Aorta (tissue), 5 donors: Measurements from ENCODE around the gene HAND2. TPM values are rescaled to one million over a fixed set of nuclear protein-coding genes. Genes with fewer than 3 reads are reported as not detected.

ENCODE experiments used
- ATAC-seq: fragments of 200-7000 bp; cut with Tn5 transposase; one replicate; pipeline ENCODE4 v1.9.1; 2022; ENCODE audit warnings: moderate library complexity; ENCODE audit not compliant: low FRiP score
- DNase-seq, 2 donors: peaks; one replicate each; pipeline ENCODE4 v3.0.0-alpha.2; 2020
- H3K27ac ChIP-seq, 2 donors: one replicate each; pipeline ENCODE4 v1.5.1; 2013; ENCODE audit warnings: low read length in 2 of 2, mild to moderate bottlenecking in 2 of 2, moderate library complexity in 2 of 2, control low read depth in 1 of 2, inconsistent platforms in 1 of 2, low read depth in 1 of 2
- H3K27me3 ChIP-seq, 2 donors: one replicate each; pipeline ENCODE4 v1.6.1; 2013; ENCODE audit warnings: control low read depth in 1 of 2, low read length in 1 of 2, mild to moderate bottlenecking in 1 of 2, moderate library complexity in 1 of 2; ENCODE audit not compliant: insufficient read depth in 2 of 2, control insufficient read depth in 1 of 2
- H3K36me3 ChIP-seq, 2 donors: one replicate each; pipeline ENCODE4 v1.6.1; 2013; ENCODE audit warnings: control low read depth in 1 of 2, low read length in 1 of 2, mild to moderate bottlenecking in 1 of 2; ENCODE audit not compliant: insufficient read depth in 2 of 2, control insufficient read depth in 1 of 2
- H3K4me1 ChIP-seq, 2 donors: one replicate each; pipeline ENCODE4 v1.6.1; 2013; ENCODE audit warnings: low read length in 2 of 2, control low read depth in 1 of 2, mild to moderate bottlenecking in 1 of 2, moderate library complexity in 1 of 2; ENCODE audit not compliant: insufficient read depth in 2 of 2, control insufficient read depth in 1 of 2
- H3K4me3 ChIP-seq, 2 donors: one replicate each; pipeline ENCODE4 v1.5.1; 2013; ENCODE audit warnings: low read length in 2 of 2, control low read depth in 1 of 2, mild to moderate bottlenecking in 1 of 2
- H3K9me3 ChIP-seq: one replicate; pipeline ENCODE4 v1.6.1; 2013; ENCODE audit warnings: mild to moderate bottlenecking, low read length; ENCODE audit not compliant: control insufficient read depth
- WGBS, 2 donors: extraction: QIAGEN DNeasy Blood & Tissue Kit; methylation state at CpG; one replicate each; pipeline ENCODE4 v1.1.7; 2013; 5-methylcytosine and 5-hydroxymethylcytosine counted together
- intact Hi-C, 2 donors: fragments of 100-400 bp; cut with DNase I; formaldehyde crosslinking; loops; one replicate each; pipeline versions ENCODE4 v1.14.2 to v1.15.0; 2022
- polyA plus RNA-seq, 2 donors: library from polyadenylated mRNA; stranded (reverse); fragments of 200-250 nt; gene quantifications; one replicate each; pipeline ENCODE4 v1.2.3, GENCODE V29; 2013
- total RNA-seq, 2 donors: library from RNA; stranded (reverse); fragmentation: NEBNext Ultra II Directional; extraction: Animal tissue kit (Norgen Biotek cat#: 25700); gene quantifications; one replicate each; pipeline ENCODE4 v1.2.1, GENCODE V29; 2021
- donor health status: healthy with polysubstance abuse.
- donor health status: Bipolar disorder and iron deficiency.
- donor health status: DM: no; HTN: no; CAD: no.
- donor health status: DM: no; HTN: no; CAD: no.
- donor health status: DM: yes; HTN: yes; CAD: no.

The HAND2 gene
- total and polyA plus RNA-seq, 4 donors: 5.2 to 36.7 (median 18.3) TPM

DNA sequence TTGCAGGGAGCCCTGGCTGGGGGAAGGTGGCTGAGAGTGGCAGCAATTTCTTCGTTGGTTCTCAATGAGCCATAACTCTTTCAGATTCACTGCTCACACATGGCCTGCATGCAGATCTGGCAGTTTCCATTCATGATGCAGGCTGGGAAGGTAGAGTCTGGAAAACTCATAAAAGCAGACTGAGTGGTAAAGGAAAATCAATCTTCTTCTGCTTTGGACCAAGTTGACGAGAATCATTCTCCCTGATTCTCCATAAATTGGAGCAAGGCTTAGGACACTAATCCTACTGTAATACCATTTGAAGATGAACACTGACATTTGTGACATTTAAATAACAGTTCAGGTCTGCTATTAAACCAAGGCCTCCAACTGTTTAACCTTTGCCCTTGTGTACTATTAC is 35.3 kb upstream of the HAND2 start:
- Histone ChIP-seq H3K4me1 (no peaks in the 10 kb centered on the region), H3K27ac (no peak overlapping the region), H3K4me3 (no peak overlapping the region), H3K9me3 (no peaks in the 10 kb centered on the region), H3K27me3 (no peaks in the 10 kb centered on the region), H3K36me3 (no peaks in the 10 kb centered on the region)
- DNase-seq (no peak), ATAC-seq (no peak)
- intact Hi-C loops: no loop called here
- 52 to 54% methylated on average over 2 of the region's 2 CpGs for WGBS, 2 donors

DNA sequence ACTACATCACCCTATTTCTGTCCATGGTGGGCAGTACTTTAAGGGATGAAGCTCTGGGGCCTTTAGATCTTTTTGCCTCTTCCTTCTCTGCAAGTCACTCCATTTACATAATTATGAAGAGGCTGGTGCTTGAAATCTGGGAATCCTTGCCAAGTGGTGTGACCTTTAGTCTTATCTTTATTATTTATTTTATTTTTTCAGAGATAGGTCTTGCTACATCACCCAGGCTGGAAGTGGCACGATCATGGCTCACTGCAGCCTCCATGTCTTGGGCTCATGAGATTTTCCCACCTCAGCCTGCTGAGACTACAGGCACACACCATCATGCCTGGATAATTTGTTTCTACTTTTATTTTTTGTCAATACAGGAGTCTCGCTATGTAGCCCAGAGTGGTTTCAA is 34.4 kb upstream of the HAND2 start:
- Histone ChIP-seq H3K4me1 (peaks cover 0 to 2% of the 10 kb centered on the region in 2 donors), H3K27ac (peak overlapping the region in 1 of 2 donors; percentile 57), H3K4me3 (no peak overlapping the region), H3K27me3 (no peaks in the 10 kb centered on the region), H3K9me3 (no peaks in the 10 kb centered on the region), H3K36me3 (no peaks in the 10 kb centered on the region)
- intact Hi-C loops: no loop called here
- ATAC-seq (no peak), DNase-seq (no peak)
- 84 to 89% methylated on average over 2 of the region's 2 CpGs for WGBS, 2 donors

DNA sequence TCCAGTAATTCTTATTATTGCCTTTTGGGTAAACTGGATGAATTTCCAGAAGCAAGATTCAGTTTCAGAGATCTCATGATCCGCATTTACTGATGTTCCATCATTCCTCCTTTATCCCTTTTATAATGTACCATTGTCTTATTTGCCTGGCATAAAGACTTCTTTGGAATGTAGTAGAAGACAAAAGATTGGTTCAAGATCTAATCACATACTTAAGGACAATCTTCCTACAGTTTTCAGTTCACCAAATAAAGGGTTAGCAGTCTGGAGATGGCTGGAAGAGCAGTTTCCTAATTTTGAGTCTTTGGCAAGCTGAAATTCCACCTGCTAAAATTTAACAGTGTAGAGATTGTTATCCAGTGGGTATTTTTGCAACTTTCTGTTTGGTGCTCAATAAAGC is 30.9 kb upstream of the HAND2 start:
- H3K9me3 ChIP-seq: no peaks in the 10 kb centered on the region
- H3K27ac ChIP-seq: no peak overlapping the region
- ATAC-seq: no peak
- WGBS, 2 donors: 94 to 98% methylated on average over 1 of the region's 1 CpG
- intact Hi-C loops: no loop called here
- no peaks in the 10 kb centered on the region for H3K27me3 ChIP-seq
- no peaks in the 10 kb centered on the region for H3K36me3 ChIP-seq
- H3K4me3 ChIP-seq: no peak overlapping the region
- peaks cover 0 to 2% of the 10 kb centered on the region in 2 donors for H3K4me1 ChIP-seq
- DNase-seq: no peak

- H3K9me3 ChIP-seq: no peaks in the 10 kb centered on the region
- DNase-seq: no peak
- 93 to 100% methylated on average over 2 of the region's 2 CpGs for WGBS, 2 donors
- no peaks in the 10 kb centered on the region for H3K27me3 ChIP-seq
- H3K4me1 ChIP-seq: peaks cover 0 to 2% of the 10 kb centered on the region in 2 donors
- no peak overlapping the region for H3K4me3 ChIP-seq
- ATAC-seq: no peak
- H3K36me3 ChIP-seq: no peaks in the 10 kb centered on the region
- intact Hi-C loops: no loop called here
- no peak overlapping the region for H3K27ac ChIP-seq
Observed at GRCh38 chr4:173556398-173557131, 26.5 kb upstream of the HAND2 start.

DNA sequence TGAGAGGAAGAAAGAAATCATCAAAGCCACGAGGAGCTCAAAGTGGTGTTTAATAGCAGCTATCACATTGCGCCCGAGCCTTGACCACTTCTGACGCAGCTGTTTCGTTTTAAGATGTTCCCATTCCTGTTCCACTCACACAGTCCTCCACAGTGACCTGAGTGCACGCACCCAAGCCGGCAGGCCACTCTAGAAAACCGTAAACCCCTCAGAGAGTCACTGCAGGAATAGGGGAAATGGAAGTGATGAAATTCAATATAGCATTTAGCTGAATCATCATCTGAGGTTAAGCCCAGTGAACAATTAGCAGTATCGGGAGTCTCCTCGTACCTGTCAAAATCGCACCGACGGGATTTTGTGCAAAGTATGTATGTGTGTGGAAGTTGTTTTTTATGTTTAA is 17.9 kb upstream of the HAND2 start:
- DNase-seq (no peak), ATAC-seq (no peak)
- Histone ChIP-seq H3K4me3 (no peak overlapping the region), H3K36me3 (no peaks in the 10 kb centered on the region), H3K27me3 (no peaks in the 10 kb centered on the region), H3K9me3 (no peaks in the 10 kb centered on the region), H3K4me1 (peaks cover 0 to 5% of the 10 kb centered on the region in 2 donors), H3K27ac (no peak overlapping the region)
- 85 to 87% methylated on average over 13 of the region's 13 CpGs for WGBS, 2 donors
- intact Hi-C loops: no loop called here

GRCh38 chr4:173546776-173547175 is 16.7 kb upstream of the HAND2 start:
- Histone ChIP-seq H3K9me3 (no peaks in the 10 kb centered on the region), H3K27me3 (no peaks in the 10 kb centered on the region), H3K4me1 (peaks cover 0 to 5% of the 10 kb centered on the region in 2 donors), H3K27ac (no peak overlapping the region), H3K36me3 (no peaks in the 10 kb centered on the region), H3K4me3 (no peak overlapping the region)
- no peak for ATAC-seq
- WGBS, 2 donors: 96 to 98% methylated on average over 2 of the region's 2 CpGs
- DNase-seq: no peak
- intact Hi-C loops: no loop called here

DNA sequence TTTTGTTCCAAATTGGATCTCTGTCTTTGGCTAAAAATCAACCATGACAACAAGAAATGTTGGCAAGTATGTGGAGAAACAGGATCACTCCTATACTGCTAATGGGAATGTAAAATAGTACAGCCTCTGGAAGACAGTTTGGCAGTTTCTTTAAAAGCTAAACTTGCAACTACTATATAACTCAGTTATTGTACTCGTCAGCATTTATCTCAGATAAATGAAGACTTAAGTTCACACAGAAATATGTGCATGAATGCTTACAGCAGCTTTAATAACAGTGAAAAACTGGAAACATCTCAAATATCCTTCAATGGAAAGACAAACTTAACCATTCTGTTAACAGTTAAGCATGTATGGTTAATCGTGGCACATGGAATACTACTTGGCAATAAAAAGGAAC is 15.4 kb upstream of the HAND2 start:
- H3K9me3 ChIP-seq: no peaks in the 10 kb centered on the region
- H3K27me3 ChIP-seq: no peaks in the 10 kb centered on the region
- peaks cover 0 to 5% of the 10 kb centered on the region in 2 donors for H3K4me1 ChIP-seq
- ATAC-seq (no peak), DNase-seq (no peak)
- H3K36me3 ChIP-seq: no peaks in the 10 kb centered on the region
- whole genome bisulfite sequencing, 2 donors: 79 to 80% methylated on average over 2 of the region's 2 CpGs
- intact Hi-C loops: no loop called here
- no peak overlapping the region for H3K4me3 ChIP-seq
- no peak overlapping the region for H3K27ac ChIP-seq

DNA sequence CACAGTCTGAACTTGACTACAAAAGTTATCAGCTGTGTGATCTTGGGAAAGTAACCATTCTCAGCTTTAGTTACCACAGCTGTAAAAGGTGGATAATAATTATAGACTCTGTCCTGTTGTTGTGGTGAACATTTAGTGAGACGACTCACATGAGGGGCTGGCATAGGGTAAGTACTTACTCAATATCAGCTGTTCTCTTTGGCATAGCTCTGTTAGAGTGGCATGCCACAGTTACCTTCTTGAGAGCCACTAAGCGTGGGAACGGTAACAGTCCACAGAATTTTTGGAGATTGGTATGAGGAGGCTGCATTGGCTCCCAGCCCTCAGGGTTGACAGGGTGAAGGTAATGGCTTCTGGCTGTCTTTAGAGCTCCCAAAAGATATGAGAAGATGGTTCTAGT is 13.2 kb upstream of the HAND2 start:
- H3K4me1 ChIP-seq: peaks cover 0 to 5% of the 10 kb centered on the region in 2 donors
- H3K27me3 ChIP-seq: no peaks in the 10 kb centered on the region
- no peaks in the 10 kb centered on the region for H3K36me3 ChIP-seq
- H3K9me3 ChIP-seq: no peaks in the 10 kb centered on the region
- no peak overlapping the region for H3K4me3 ChIP-seq
- intact Hi-C loops: no loop called here
- DNase-seq (no peak), ATAC-seq (no peak)
- WGBS, 2 donors: 49 to 66% methylated on average over 3 of the region's 3 CpGs
- H3K27ac ChIP-seq: no peak overlapping the region

GRCh38 chr4:173539986-173540385 is 10.0 kb upstream of the HAND2 start:
- H3K9me3 ChIP-seq: no peaks in the 10 kb centered on the region
- DNase-seq (no peak), ATAC-seq (no peak)
- peak overlapping the region in 1 of 2 donors; percentile 59 for H3K27ac ChIP-seq
- no peaks in the 10 kb centered on the region for H3K27me3 ChIP-seq
- 88 to 93% methylated on average over 3 of the region's 3 CpGs for WGBS, 2 donors
- no peak overlapping the region for H3K4me3 ChIP-seq
- peaks cover 0 to 5% of the 10 kb centered on the region in 2 donors for H3K4me1 ChIP-seq
- intact Hi-C loops: no loop called here
- H3K36me3 ChIP-seq: no peaks in the 10 kb centered on the region
